ENCODE data around the gene RCBTB1. TPM values are rescaled to one million over a fixed set of nuclear protein-coding genes. Genes with fewer than 3 reads are reported as not detected.
"Not testable (repeated sequence)": the region's sequence is repeated elsewhere in the genome, so short reads cannot be mapped to it uniquely, and the experiment has no call there.

The RCBTB1 gene
- polyA plus RNA-seq, 2 of the 4 experiments (the other 2 are of a cell fraction), result 11.9 to 20.7 TPM

DNA sequence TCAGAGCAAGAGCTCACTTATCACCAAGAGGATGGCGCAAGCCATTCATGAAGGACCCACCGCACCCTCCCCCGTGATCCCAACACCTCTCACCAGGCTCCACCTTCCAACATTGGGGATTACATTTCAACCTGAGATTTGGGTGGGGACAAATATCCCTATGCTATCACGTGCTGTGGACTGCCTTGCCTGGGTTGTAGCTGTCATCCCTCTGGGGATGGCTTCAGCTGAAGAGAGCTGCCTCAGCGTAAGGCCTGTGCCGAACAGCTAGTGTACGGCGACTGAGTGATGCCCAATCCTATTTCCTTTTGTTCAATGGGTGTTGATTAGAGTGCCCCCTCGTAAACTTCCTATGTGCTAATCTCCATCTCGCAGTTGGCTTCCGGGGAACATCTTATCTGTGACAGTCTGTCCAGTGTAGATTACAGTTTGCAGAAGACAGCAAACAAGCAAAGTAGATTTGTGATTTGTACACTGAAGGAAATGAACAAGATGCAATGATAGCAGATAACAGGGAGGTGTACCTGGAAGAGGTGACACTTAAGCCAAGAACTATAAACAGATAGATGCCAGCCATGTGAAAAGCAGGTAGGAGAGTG is 11.8 kb upstream of the RCBTB1 start:
- FAIRE-seq, result no peak
- ATAC-seq, result no peak
- 83% methylated on average over 10 of the region's 11 CpGs for WGBS (ENCODE audit: missing lambda C conversion rate)
- H3K9me3 ChIP-seq, result no peaks in the 10 kb centered on the region
- H3K4me1 ChIP-seq, result no peaks in the 10 kb centered on the region
- CTCF ChIA-PET, result no interaction called here
- H3K4me2 ChIP-seq, result no peak overlapping the region
- DNase-seq (ENCODE audit: low read depth in 1 of 2, low spot score in 1 of 2), result no peak
- POLR2A ChIA-PET, result no interaction called here
- TF ChIP-seq MAZ (IDR thresholded peaks at IDR 0.05; ENCODE audit: borderline replicate concordance, low read depth, low read length), result no peak
- no peak for TF ChIP-seq CBX2 (IDR thresholded peaks at IDR 0.05; ENCODE audit: borderline replicate concordance, low read depth)
- TF ChIP-seq CTCF (IDR thresholded peaks at IDR 0.05), result no peak
- H3K27ac ChIP-seq, result no peak overlapping the region
- no peak overlapping the region for H3K4me3 ChIP-seq

DNA sequence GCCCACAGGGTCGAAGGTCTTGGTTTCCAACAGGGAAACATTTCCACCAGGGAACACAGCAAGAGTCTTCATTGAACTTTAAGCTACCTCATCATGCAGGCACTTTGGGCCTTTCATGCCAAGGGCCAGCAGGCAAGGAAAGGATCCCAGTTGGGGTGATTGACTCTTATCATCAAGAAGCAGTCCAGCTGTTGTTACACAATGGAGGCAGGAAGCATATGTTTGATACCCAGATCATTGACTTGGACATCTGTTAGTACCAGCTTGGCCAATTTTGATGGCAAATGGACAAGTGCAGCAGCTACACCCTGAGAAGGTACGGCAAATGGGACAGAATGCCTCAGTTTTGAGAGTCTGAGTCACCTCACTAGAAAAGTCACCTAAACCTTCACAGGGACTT is 10.9 kb upstream of the RCBTB1 start:
- H3K9me3 ChIP-seq, result no peaks in the 10 kb centered on the region
- H3K4me3 ChIP-seq, result no peak overlapping the region
- TF ChIP-seq RARB (CRISPR knock-in tag; IDR thresholded peaks at IDR 0.05) (no peak), HDAC2 (IDR thresholded peaks at IDR 0.05) (no peak)
- H3K27ac ChIP-seq, result no peak overlapping the region
- no peak for FAIRE-seq
- ChIA-PET CTCF (no interaction called here), POLR2A (no interaction called here)
- no peak for ATAC-seq
- no peaks in the 10 kb centered on the region for H3K4me1 ChIP-seq
- 41% methylated on average over 2 of the region's 2 CpGs for WGBS (ENCODE audit: missing lambda C conversion rate)
- no peak for DNase-seq (ENCODE audit: low read depth in 1 of 2, low spot score in 1 of 2)
- H3K4me2 ChIP-seq, result no peak overlapping the region

- DNase-seq (ENCODE audit: low read depth in 1 of 2, low spot score in 1 of 2), result no peak
- H3K4me3 ChIP-seq, result no peak overlapping the region
- ATAC-seq, result no peak
- POLR2A ChIA-PET, result no interaction called here
- FAIRE-seq, result no peak
- no peaks in the 10 kb centered on the region for H3K9me3 ChIP-seq
- TF ChIP-seq, protein P1, sequence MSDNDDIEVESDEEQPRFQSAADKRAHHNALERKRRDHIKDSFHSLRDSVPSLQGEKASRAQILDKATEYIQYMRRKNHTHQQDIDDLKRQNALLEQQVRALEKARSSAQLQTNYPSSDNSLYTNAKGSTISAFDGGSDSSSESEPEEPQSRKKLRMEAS (IDR thresholded peaks at IDR 0.05), result no peak
- no peak for TF ChIP-seq NPAS2 (CRISPR knock-in tag; IDR thresholded peaks at IDR 0.05; ENCODE audit: borderline replicate concordance)
- TF ChIP-seq GATA3 (IDR thresholded peaks at IDR 0.05; ENCODE audit: borderline replicate concordance), result no peak
- no peak for TF ChIP-seq CBX2 (IDR thresholded peaks at IDR 0.05; ENCODE audit: borderline replicate concordance, low read depth)
- no peak for TF ChIP-seq ZSCAN20 (CRISPR knock-in tag; IDR thresholded peaks at IDR 0.05)
- no peak for TF ChIP-seq TFCP2L1 (CRISPR knock-in tag; IDR thresholded peaks at IDR 0.05)
- TF ChIP-seq FOSB (CRISPR knock-in tag; IDR thresholded peaks at IDR 0.05), result no peak
- no peak for TF ChIP-seq MYC (IDR thresholded peaks at IDR 0.05; ENCODE audit: borderline replicate concordance, low read length)
- no peak for TF ChIP-seq EHF (CRISPR knock-in tag; IDR thresholded peaks at IDR 0.05)
- no peak for TF ChIP-seq FOSL2 (IDR thresholded peaks at IDR 0.05)
- TF ChIP-seq FOSL2 (CRISPR knock-in tag; IDR thresholded peaks at IDR 0.05), result no peak
- TF ChIP-seq CEBPB (IDR thresholded peaks at IDR 0.05), result no peak
- no peaks in the 10 kb centered on the region for H3K4me1 ChIP-seq
- CTCF ChIA-PET, result interaction anchor here (0.8 kb wide), 1 partner anchor 12 kb away, joined by 5 read pairs; no protein-coding TSS in a partner anchor
- no peak overlapping the region for H3K27ac ChIP-seq
- no peak overlapping the region for H3K4me2 ChIP-seq
Observed at GRCh38 chr13:49594576-49594975, 9.2 kb upstream of the RCBTB1 start.

DNA sequence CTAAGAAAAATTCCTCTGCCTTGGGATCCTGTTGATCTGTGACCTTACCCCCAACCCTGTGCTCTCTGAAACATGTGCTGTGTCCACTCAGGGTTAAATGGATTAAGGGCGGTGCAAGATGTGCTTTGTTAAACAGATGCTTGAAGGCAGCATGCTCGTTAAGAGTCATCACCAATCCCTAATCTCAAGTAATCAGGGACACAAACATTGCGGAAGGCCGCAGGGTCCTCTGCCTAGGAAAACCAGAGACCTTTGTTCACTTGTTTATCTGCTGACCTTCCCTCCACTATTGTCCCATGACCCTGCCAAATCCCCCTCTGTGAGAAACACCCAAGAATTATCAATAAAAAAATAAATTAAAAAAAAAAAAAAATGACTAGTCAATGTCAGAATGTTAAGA is 8.5 kb upstream of the RCBTB1 start:
- H3K4me1 ChIP-seq; H3K4me3 ChIP-seq; FAIRE-seq; H3K4me2 ChIP-seq; H3K27ac ChIP-seq; H3K9me3 ChIP-seq; ATAC-seq; CTCF ChIA-PET; DNase-seq (ENCODE audit: low read depth in 1 of 2, low spot score in 1 of 2); POLR2A ChIA-PET: not testable (repeated sequence)
- 72% methylated on average over 2 of the region's 4 CpGs for WGBS (ENCODE audit: missing lambda C conversion rate)

DNA sequence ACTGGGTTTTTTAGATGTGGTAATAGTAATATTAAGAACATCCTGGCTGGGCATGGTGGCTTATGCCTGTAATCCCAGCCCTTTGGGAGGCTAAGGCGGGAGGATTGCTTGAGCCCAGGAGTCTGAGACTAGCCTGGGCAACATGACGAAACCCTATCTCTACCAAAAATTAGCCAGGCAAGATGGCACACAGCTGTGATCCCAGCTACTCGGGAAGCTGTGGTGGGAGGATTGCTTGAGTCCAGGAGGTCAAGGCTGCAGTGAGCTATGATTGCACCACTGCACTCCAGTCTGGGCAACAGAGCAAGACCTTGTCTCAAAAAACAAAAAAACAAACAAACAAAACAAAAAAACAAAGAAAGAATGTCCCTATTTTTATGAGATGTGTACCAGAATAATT is 5.4 kb upstream of the RCBTB1 start:
- not testable (repeated sequence) for H3K9me3 ChIP-seq; H3K27ac ChIP-seq; DNase-seq (ENCODE audit: low read depth in 1 of 2, low spot score in 1 of 2); H3K4me2 ChIP-seq; ATAC-seq; H3K4me3 ChIP-seq; FAIRE-seq
- WGBS (ENCODE audit: missing lambda C conversion rate), result 58% methylated on average over 3 of the region's 3 CpGs
- CTCF ChIA-PET, result interaction anchor here (1.0 kb wide), 1 partner anchor 30 kb away, joined by 3 read pairs; no protein-coding TSS in a partner anchor
- POLR2A ChIA-PET, result interaction anchor here (0.6 kb wide), 1 partner anchor 277 kb away, joined by 4 read pairs; no protein-coding TSS in a partner anchor
- peaks cover 18% of the 10 kb centered on the region for H3K4me1 ChIP-seq
